ENCODE measurements around the gene AARS1. TPM values are rescaled to one million over a fixed set of nuclear protein-coding genes. Genes with fewer than 3 reads are reported as not detected.

The AARS1 gene
- total and polyA plus RNA-seq, 10 of the 15 experiments (the other 5 are each of a cell fraction or from before 2014, with no cell fraction given) = 21.5 to 143 (median 96.9) TPM

- TF ChIP-seq, protein P1, sequence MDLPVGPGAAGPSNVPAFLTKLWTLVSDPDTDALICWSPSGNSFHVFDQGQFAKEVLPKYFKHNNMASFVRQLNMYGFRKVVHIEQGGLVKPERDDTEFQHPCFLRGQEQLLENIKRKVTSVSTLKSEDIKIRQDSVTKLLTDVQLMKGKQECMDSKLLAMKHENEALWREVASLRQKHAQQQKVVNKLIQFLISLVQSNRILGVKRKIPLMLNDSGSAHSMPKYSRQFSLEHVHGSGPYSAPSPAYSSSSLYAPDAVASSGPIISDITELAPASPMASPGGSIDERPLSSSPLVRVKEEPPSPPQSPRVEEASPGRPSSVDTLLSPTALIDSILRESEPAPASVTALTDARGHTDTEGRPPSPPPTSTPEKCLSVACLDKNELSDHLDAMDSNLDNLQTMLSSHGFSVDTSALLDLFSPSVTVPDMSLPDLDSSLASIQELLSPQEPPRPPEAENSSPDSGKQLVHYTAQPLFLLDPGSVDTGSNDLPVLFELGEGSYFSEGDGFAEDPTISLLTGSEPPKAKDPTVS (IDR thresholded peaks at IDR 0.05; ENCODE audit: low read depth, low read length) = no peak
- TF ChIP-seq NRF1 (conservative IDR thresholded peaks at IDR 0.05; ENCODE audit: low read depth, low read length) (no peak), SUPT20H (IDR thresholded peaks at IDR 0.05; ENCODE audit: borderline replicate concordance, control insufficient read depth, low read depth, low read length) (no peak), BRCA1 (IDR thresholded peaks at IDR 0.05; ENCODE audit: low read depth, low read length) (no peak), GATAD2B (conservative IDR thresholded peaks at IDR 0.05; ENCODE audit: low read depth) (no peak; the same call in none of the 2 replicates), ZSCAN29 (IDR thresholded peaks at IDR 0.05) (no peak), FOXM1 (IDR thresholded peaks at IDR 0.05; ENCODE audit: low read depth, low read length) (no peak), NFYA (IDR thresholded peaks at IDR 0.05; ENCODE audit: borderline replicate concordance, low read depth, low read length) (peak; percentile 91), KDM1A (IDR thresholded peaks at IDR 0.05; ENCODE audit: borderline replicate concordance) (no peak), JUNB (IDR thresholded peaks at IDR 0.05) (no peak), TARDBP (IDR thresholded peaks at IDR 0.05; ENCODE audit: borderline replicate concordance) (no peak), EED (IDR thresholded peaks at IDR 0.05; ENCODE audit: low read depth) (no peak), CREB1 (IDR thresholded peaks at IDR 0.05; ENCODE audit: low read depth) (peak; percentile 90), NR2F1 (conservative IDR thresholded peaks at IDR 0.05) (peak; percentile 48), NFIC (IDR thresholded peaks at IDR 0.05; ENCODE audit: low read depth, low read length) (no peak), CTCF (IDR thresholded peaks at IDR 0.05 in 2 of 3, conservative IDR thresholded peaks at IDR 0.05 in 1 of 3; ENCODE audit: control insufficient read depth in 2 of 3, extremely low read depth in 1 of 3, insufficient read depth in 1 of 3, low read depth in 3 of 3, low read length in 3 of 3) (no peak), MYC (IDR thresholded peaks at IDR 0.05; ENCODE audit: insufficient read depth, insufficient read length, insufficient replicate concordance, low read length, severe bottlenecking) (peak; percentile 39), STAT1 (conservative IDR thresholded peaks at IDR 0.05) (no peak), LARP7 (IDR thresholded peaks at IDR 0.05) (peak; percentile 82; the same call in 1 of the 2 replicates)
- TF ChIP-seq, protein P2, sequence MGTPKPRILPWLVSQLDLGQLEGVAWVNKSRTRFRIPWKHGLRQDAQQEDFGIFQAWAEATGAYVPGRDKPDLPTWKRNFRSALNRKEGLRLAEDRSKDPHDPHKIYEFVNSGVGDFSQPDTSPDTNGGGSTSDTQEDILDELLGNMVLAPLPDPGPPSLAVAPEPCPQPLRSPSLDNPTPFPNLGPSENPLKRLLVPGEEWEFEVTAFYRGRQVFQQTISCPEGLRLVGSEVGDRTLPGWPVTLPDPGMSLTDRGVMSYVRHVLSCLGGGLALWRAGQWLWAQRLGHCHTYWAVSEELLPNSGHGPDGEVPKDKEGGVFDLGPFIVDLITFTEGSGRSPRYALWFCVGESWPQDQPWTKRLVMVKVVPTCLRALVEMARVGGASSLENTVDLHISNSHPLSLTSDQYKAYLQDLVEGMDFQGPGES (IDR thresholded peaks at IDR 0.05) = peak; percentile 93
- TF ChIP-seq, protein P3, sequence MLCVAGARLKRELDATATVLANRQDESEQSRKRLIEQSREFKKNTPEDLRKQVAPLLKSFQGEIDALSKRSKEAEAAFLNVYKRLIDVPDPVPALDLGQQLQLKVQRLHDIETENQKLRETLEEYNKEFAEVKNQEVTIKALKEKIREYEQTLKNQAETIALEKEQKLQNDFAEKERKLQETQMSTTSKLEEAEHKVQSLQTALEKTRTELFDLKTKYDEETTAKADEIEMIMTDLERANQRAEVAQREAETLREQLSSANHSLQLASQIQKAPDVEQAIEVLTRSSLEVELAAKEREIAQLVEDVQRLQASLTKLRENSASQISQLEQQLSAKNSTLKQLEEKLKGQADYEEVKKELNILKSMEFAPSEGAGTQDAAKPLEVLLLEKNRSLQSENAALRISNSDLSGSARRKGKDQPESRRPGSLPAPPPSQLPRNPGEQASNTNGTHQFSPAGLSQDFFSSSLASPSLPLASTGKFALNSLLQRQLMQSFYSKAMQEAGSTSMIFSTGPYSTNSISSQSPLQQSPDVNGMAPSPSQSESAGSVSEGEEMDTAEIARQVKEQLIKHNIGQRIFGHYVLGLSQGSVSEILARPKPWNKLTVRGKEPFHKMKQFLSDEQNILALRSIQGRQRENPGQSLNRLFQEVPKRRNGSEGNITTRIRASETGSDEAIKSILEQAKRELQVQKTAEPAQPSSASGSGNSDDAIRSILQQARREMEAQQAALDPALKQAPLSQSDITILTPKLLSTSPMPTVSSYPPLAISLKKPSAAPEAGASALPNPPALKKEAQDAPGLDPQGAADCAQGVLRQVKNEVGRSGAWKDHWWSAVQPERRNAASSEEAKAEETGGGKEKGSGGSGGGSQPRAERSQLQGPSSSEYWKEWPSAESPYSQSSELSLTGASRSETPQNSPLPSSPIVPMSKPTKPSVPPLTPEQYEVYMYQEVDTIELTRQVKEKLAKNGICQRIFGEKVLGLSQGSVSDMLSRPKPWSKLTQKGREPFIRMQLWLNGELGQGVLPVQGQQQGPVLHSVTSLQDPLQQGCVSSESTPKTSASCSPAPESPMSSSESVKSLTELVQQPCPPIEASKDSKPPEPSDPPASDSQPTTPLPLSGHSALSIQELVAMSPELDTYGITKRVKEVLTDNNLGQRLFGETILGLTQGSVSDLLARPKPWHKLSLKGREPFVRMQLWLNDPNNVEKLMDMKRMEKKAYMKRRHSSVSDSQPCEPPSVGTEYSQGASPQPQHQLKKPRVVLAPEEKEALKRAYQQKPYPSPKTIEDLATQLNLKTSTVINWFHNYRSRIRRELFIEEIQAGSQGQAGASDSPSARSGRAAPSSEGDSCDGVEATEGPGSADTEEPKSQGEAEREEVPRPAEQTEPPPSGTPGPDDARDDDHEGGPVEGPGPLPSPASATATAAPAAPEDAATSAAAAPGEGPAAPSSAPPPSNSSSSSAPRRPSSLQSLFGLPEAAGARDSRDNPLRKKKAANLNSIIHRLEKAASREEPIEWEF (IDR thresholded peaks at IDR 0.05; ENCODE audit: insufficient replicate concordance, low read depth, low read length) = no peak
These were observed at the start of gene AARS1 (continued) for GRCh38 chr16:70289229-70290094.
